ES-I3 (cell line): ENCODE results near the gene KLRG1.

Experiments
- H3K36me3 ChIP-seq: 2 replicates; pipeline ENCODE4 v1.6.1; 2013; ENCODE audit warnings: mild to moderate bottlenecking, low read length, control low read depth, moderate library complexity; ENCODE audit not compliant: insufficient read depth
- H3K4me1 ChIP-seq: 2 replicates; pipeline ENCODE4 v1.6.1; 2013; ENCODE audit warnings: mild to moderate bottlenecking, control low read depth, low read length; ENCODE audit not compliant: insufficient read depth
- H3K9ac ChIP-seq: 2 replicates; pipeline ENCODE4 v1.6.1; 2013; ENCODE audit warnings: low read depth, mild to moderate bottlenecking, low read length, moderate library complexity
- H3K9me3 ChIP-seq: 2 replicates; pipeline ENCODE4 v1.6.1; 2013; ENCODE audit warnings: mild to moderate bottlenecking, low read length, moderate library complexity; ENCODE audit not compliant: control insufficient read depth, insufficient read depth

The KLRG1 gene

GRCh38 chr12:9001233-9001632 is 11.9 kb downstream of the KLRG1 start:
- no peaks in the 10 kb centered on the region for H3K4me1 ChIP-seq
- H3K36me3 ChIP-seq: no peaks in the 10 kb centered on the region
- no peaks in the 10 kb centered on the region for H3K9me3 ChIP-seq

GRCh38 chr12:9002335-9002734 is 13.0 kb downstream of the KLRG1 start:
- H3K9ac ChIP-seq: no peak overlapping the region
- H3K9me3 ChIP-seq: no peaks in the 10 kb centered on the region
- no peaks in the 10 kb centered on the region for H3K36me3 ChIP-seq

More at GRCh38 chr12:9001233-9001632, 11.9 kb downstream of the KLRG1 start:
- H3K9ac ChIP-seq: no peak overlapping the region

GRCh38 chr12:9022592-9022991 is 33.2 kb downstream of the KLRG1 start:
- no peaks in the 10 kb centered on the region for H3K9me3 ChIP-seq
- no peaks in the 10 kb centered on the region for H3K36me3 ChIP-seq
- H3K9ac ChIP-seq: no peak overlapping the region
- H3K4me1 ChIP-seq: no peaks in the 10 kb centered on the region

More at GRCh38 chr12:9002335-9002734, 13.0 kb downstream of the KLRG1 start:
- H3K4me1 ChIP-seq: no peaks in the 10 kb centered on the region

- Histone ChIP-seq H3K4me1 (no peaks in the 10 kb centered on the region), H3K9ac (no peak overlapping the region), H3K9me3 (no peaks in the 10 kb centered on the region), H3K36me3 (no peaks in the 10 kb centered on the region)
Measured at GRCh38 chr12:9024512-9024911, 35.2 kb downstream of the KLRG1 start.

GRCh38 chr12:9027161-9028059 is 38.1 kb downstream of the KLRG1 start:
- Histone ChIP-seq H3K9ac (no peak overlapping the region), H3K4me1 (peaks cover 3% of the 10 kb centered on the region; the same call in 1 of the 2 replicates), H3K9me3 (no peaks in the 10 kb centered on the region), H3K36me3 (no peaks in the 10 kb centered on the region)

GRCh38 chr12:9030776-9031175 is 41.4 kb downstream of the KLRG1 start:
- H3K9ac ChIP-seq: no peak overlapping the region
- H3K9me3 ChIP-seq: no peaks in the 10 kb centered on the region
- no peaks in the 10 kb centered on the region for H3K36me3 ChIP-seq
- H3K4me1 ChIP-seq: peaks cover 3% of the 10 kb centered on the region; the same call in 1 of the 2 replicates

GRCh38 chr12:9032202-9032964 is 43.0 kb downstream of the KLRG1 start:
- no peaks in the 10 kb centered on the region for H3K36me3 ChIP-seq
- H3K4me1 ChIP-seq: peaks cover 3% of the 10 kb centered on the region; the same call in 1 of the 2 replicates
- no peaks in the 10 kb centered on the region for H3K9me3 ChIP-seq
- no peak overlapping the region for H3K9ac ChIP-seq

- H3K36me3 ChIP-seq: no peaks in the 10 kb centered on the region
- peaks cover 3% of the 10 kb centered on the region; the same call in 1 of the 2 replicates for H3K4me1 ChIP-seq
- H3K9ac ChIP-seq: no peak overlapping the region
- no peaks in the 10 kb centered on the region for H3K9me3 ChIP-seq
Measured at GRCh38 chr12:9033265-9033887, 44.0 kb downstream of the KLRG1 start.

GRCh38 chr12:9034095-9034494 is 44.7 kb downstream of the KLRG1 start:
- Histone ChIP-seq H3K4me1 (peaks cover 3% of the 10 kb centered on the region; the same call in 1 of the 2 replicates), H3K9me3 (no peaks in the 10 kb centered on the region), H3K9ac (no peak overlapping the region), H3K36me3 (no peaks in the 10 kb centered on the region)

- Histone ChIP-seq H3K4me1 (no peaks in the 10 kb centered on the region), H3K36me3 (no peaks in the 10 kb centered on the region)
Measured at GRCh38 chr12:9036227-9036626, 46.9 kb downstream of the KLRG1 start.

GRCh38 chr12:9037431-9037830 is 48.1 kb downstream of the KLRG1 start:
- Histone ChIP-seq H3K9ac (no peak overlapping the region), H3K4me1 (no peaks in the 10 kb centered on the region), H3K9me3 (no peaks in the 10 kb centered on the region), H3K36me3 (no peaks in the 10 kb centered on the region)

More at GRCh38 chr12:9036227-9036626, 46.9 kb downstream of the KLRG1 start:
- Histone ChIP-seq H3K9ac (no peak overlapping the region), H3K9me3 (no peaks in the 10 kb centered on the region)

- Histone ChIP-seq H3K9ac (no peak overlapping the region), H3K4me1 (no peaks in the 10 kb centered on the region), H3K36me3 (no peaks in the 10 kb centered on the region), H3K9me3 (no peaks in the 10 kb centered on the region)
Measured at GRCh38 chr12:9039397-9039977, 50.1 kb downstream of the KLRG1 start.

GRCh38 chr12:9040484-9041186 is 51.3 kb downstream of the KLRG1 start:
- Histone ChIP-seq H3K9ac (no peak overlapping the region), H3K4me1 (no peaks in the 10 kb centered on the region), H3K9me3 (no peaks in the 10 kb centered on the region), H3K36me3 (no peaks in the 10 kb centered on the region)
